A673 (cell line): ENCODE measurements around the gene PTGES. TPM values are rescaled to one million over a fixed set of nuclear protein-coding genes. Genes with fewer than 3 reads are reported as not detected.
"Not testable (repeated sequence)": the region's sequence is repeated elsewhere in the genome, so short reads cannot be mapped to it uniquely, and the experiment has no call there.

ENCODE experiments used
- BruUV-seq: library from RNA; stranded (reverse); fragments of 400-500 nt; replicated peaks from 2 replicates; lab custom pipeline; 2021; lab: Mats Ljungman, UMichigan
- CTCF ChIA-PET: fragments of 300-600 bp; sonication (Branson Sonifier 250); formaldehyde crosslinking; loops from one replicate; lab custom pipeline; 2022; ENCODE audit warnings: antibody characterized with exemption; lab: Charles Lee
- POLR2A ChIA-PET: fragments of 300-600 bp; sonication (Branson Sonifier 250); formaldehyde crosslinking; loops from one replicate; lab custom pipeline; 2022; ENCODE audit warnings: antibody characterized with exemption; ENCODE audit not compliant: low non-redundant PET; lab: Charles Lee
- DNase-seq: peaks from one replicate; pipeline ENCODE4 v3.0.0-alpha.2; 2015; ENCODE audit warnings: low spot score
- H3K27ac ChIP-seq: fragments of 200-600 bp; sonication (generic); 2 replicates; pipeline ENCODE4 v1.5.1; 2016; ENCODE audit warnings: mixed run types, low read depth, mild to moderate bottlenecking, mixed read lengths, antibody characterized with exemption, low read length; ENCODE audit not compliant: poor library complexity, severe bottlenecking
- H3K27me3 ChIP-seq: fragments of 200-600 bp; sonication (generic); replicated peaks from 2 replicates; pipeline ENCODE4 v1.6.1; 2017; ENCODE audit warnings: mixed run types, low read depth, mild to moderate bottlenecking, mixed read lengths, antibody characterized with exemption, low read length; ENCODE audit not compliant: insufficient read depth, poor library complexity
- H3K36me3 ChIP-seq: fragments of 200-600 bp; sonication (generic); 2 replicates; pipeline ENCODE4 v1.6.1; 2016; ENCODE audit warnings: mixed run types, mild to moderate bottlenecking, mixed read lengths, antibody characterized with exemption, low read length; ENCODE audit not compliant: insufficient read depth, poor library complexity, severe bottlenecking
- H3K4me1 ChIP-seq: fragments of 200-600 bp; sonication (generic); 2 replicates; pipeline ENCODE4 v1.6.1; 2017; ENCODE audit warnings: mixed run types, mild to moderate bottlenecking, mixed read lengths, antibody characterized with exemption, low read length; ENCODE audit not compliant: insufficient read depth, poor library complexity, severe bottlenecking
- H3K4me3 ChIP-seq: fragments of 200-600 bp; sonication (generic); 2 replicates; pipeline ENCODE4 v1.5.1; 2016; ENCODE audit warnings: low read depth, mixed run types, mild to moderate bottlenecking, mixed read lengths, low read length; ENCODE audit not compliant: poor library complexity, severe bottlenecking
- H3K9me3 ChIP-seq: fragments of 200-600 bp; sonication (generic); 2 replicates; pipeline ENCODE4 v1.6.1; 2016; ENCODE audit warnings: mixed run types, low read depth, mild to moderate bottlenecking, mixed read lengths, antibody characterized with exemption, low read length; ENCODE audit not compliant: poor library complexity, severe bottlenecking
- CTCF ChIP-seq: fragments of 300-800, 200-600 bp; sonication (generic); conservative IDR thresholded peaks from 2 replicates; pipeline ENCODE4 v1.5.1; 2017; ENCODE audit warnings: low read depth, mild to moderate bottlenecking, antibody characterized with exemption, low read length, moderate library complexity, mixed read lengths
- EZH2 ChIP-seq: fragments of 200-600 bp; sonication (generic); IDR thresholded peaks from 2 replicates; pipeline ENCODE4 v1.6.1; 2017; ENCODE audit warnings: borderline replicate concordance, low read depth, mild to moderate bottlenecking, mixed read lengths, antibody characterized with exemption, low read length; ENCODE audit not compliant: poor library complexity, severe bottlenecking
- intact Hi-C: fragments of 100-400 bp; cut with micrococcal nuclease; formaldehyde crosslinking; loops from one replicate; pipeline ENCODE4 v1.10.0; 2022; ENCODE audit not compliant: unreplicated experiment
- total RNA-seq: library from RNA; stranded (reverse); gene quantifications from 2 replicates; pipeline ENCODE4 v1.2.3, GENCODE V29; 2021

The PTGES gene
- total RNA-seq, 1 experiment from 2014 or later: 0.80 TPM

- Histone ChIP-seq H3K4me1 (no peaks in the 10 kb centered on the region), H3K36me3 (no peaks in the 10 kb centered on the region), H3K4me3 (no peak overlapping the region), H3K9me3 (no peaks in the 10 kb centered on the region), H3K27ac (no peak overlapping the region), H3K27me3 (no peaks in the 10 kb centered on the region)
- intact Hi-C loops: no loop called here
- TF ChIP-seq CTCF (no peak), EZH2 (no peak)
- no TSS peak for BruUV-seq
- ChIA-PET CTCF (no interaction called here), POLR2A (no interaction called here)
- no peak for DNase-seq
Observed at GRCh38 chr9:129765764-129766317, 13.0 kb upstream of the PTGES start.

GRCh38 chr9:129762985-129763926 is 10.4 kb upstream of the PTGES start:
- BruUV-seq: no TSS peak
- DNase-seq: no peak
- intact Hi-C loops: no loop called here

DNA sequence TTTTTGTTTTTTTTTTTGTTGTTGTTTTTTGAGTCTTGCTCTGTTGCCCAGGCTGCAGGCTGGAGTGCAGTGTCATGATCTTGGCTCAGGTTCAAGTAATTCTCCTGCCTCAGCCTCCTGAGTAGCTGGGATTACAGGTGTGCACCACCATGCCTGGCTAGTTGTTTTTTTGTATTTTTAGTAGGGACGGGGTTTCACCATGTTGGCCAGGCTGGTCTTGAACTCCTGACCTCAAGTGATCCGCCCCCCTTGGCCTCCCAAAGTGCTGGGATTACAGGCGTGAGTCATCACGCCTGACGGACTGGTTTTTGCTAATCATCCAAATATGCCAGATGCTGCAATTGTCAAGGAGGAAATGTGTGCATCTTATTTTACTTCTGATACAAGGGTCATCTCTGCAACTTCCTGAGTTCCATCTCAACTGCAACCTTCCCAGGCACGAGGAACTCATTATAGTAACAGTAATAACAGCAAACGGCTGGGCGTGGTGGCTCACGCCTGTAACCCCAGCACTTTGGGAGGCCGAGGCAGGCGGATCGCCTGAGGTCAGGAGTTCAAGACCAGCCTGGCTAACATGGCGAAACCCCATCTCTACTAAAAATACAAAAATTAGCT is 9.6 kb upstream of the PTGES start:
- intact Hi-C loops, BruUV-seq, H3K27me3 ChIP-seq, DNase-seq, H3K9me3 ChIP-seq, H3K27ac ChIP-seq, H3K36me3 ChIP-seq, H3K4me1 ChIP-seq, H3K4me3 ChIP-seq: not testable (repeated sequence)
- CTCF ChIA-PET: interaction anchor here (0.7 kb wide), 1 partner anchor 631 kb away, joined by 7 read pairs; no protein-coding TSS in a partner anchor
- POLR2A ChIA-PET: interaction anchor here (0.7 kb wide), 1 partner anchor 14 kb away, joined by 10 read pairs; no protein-coding TSS in a partner anchor

More at GRCh38 chr9:129762985-129763926, 10.4 kb upstream of the PTGES start:
- Histone ChIP-seq H3K27ac (no peak overlapping the region), H3K4me3 (no peak overlapping the region), H3K4me1 (no peaks in the 10 kb centered on the region), H3K9me3 (no peaks in the 10 kb centered on the region), H3K36me3 (no peaks in the 10 kb centered on the region), H3K27me3 (no peaks in the 10 kb centered on the region)
- ChIA-PET CTCF (interaction anchor here (1.6 kb wide), 1 partner anchor 26 kb away, joined by 3 read pairs; no protein-coding TSS in a partner anchor), POLR2A (interaction anchor here (0.7 kb wide), 1 partner anchor 927 kb away, joined by 3 read pairs; no protein-coding TSS in a partner anchor)
- no peak for TF ChIP-seq EZH2
- TF ChIP-seq CTCF: no peak
